GM18909 (cell line): ENCODE data around the gene CNTFR.

Source experiments
- ATAC-seq: cut with Tn5 transposase; IDR thresholded peaks from one replicate; pipeline ENCODE4 v1.9.1; 2021; ENCODE audit warnings: mild to moderate bottlenecking; ENCODE audit not compliant: unreplicated experiment, poor library complexity

CNTFR gene

DNA sequence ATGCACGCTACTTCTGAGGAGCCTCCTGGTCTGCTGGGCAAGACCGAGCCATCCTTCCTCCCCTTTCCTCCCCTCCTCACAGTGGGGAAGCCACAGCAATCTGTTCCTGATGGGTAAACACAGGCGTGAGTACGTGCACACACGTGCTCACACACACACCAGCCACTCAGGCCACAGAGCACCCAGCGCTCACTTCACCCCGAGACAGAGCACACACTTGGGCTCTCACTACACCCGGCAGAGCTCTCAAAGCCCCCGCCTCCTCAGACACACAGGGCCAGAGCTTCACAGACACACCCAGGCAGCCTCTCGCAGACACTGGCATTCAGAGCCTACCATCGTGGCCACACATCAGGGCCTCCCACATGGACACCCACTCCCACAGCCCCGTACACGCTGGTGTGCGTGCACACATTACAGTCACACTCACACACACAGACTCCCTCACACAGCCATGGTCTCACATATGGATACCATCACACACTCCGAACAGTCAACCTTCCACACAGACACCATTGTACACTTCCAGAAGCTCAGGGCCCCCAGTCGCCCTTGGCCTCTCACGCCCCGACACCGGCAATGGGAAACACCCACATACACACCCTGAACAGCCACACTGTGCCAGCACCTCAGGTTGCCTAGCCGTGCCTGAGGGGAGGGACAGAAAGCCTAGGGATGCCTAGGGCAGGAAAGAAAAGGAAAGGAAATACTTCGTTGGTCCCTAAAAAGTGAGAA lies 13.5 kb downstream of the CNTFR start:
- no peak for ATAC-seq

DNA sequence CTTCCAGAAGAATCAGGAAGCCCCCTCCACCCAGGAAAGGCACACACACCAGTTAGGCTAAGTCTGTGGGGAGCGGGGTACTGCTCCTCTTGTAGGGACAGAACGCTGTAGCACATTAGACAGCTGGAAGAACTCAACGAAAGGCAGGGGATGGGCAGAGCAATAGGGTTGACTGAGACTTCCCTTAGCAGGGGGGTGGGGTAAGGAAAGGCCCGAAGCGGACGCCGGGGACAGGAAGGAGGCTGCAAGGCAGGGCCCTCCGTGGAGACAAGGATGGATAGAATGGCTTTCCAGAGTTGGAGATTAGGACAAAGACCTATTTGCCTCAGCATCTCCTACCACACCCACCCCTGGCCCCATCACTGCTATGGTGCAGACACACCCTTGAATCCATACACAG lies 14.3 kb downstream of the CNTFR start:
- no peak for ATAC-seq

DNA sequence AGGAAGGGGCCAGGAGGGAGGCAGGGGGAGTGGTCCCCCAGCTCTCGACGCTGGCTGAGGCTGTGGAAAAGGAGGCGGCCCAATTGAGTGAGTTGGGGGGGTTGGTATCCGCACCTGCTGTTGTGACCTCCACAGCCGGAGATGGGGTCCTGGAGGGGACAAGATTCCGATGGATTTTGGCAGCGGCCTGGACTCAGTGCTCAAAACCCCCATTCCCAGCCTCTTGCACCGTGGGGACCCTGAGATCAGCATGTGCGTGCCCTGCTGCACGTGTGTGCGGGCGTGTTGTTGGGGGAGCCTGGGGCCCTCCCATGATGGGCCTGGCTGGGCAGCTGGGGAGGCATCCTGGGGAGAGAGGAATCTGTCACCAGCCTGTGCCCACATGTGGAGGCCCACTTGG lies 15.0 kb downstream of the CNTFR start:
- ATAC-seq = no peak

DNA sequence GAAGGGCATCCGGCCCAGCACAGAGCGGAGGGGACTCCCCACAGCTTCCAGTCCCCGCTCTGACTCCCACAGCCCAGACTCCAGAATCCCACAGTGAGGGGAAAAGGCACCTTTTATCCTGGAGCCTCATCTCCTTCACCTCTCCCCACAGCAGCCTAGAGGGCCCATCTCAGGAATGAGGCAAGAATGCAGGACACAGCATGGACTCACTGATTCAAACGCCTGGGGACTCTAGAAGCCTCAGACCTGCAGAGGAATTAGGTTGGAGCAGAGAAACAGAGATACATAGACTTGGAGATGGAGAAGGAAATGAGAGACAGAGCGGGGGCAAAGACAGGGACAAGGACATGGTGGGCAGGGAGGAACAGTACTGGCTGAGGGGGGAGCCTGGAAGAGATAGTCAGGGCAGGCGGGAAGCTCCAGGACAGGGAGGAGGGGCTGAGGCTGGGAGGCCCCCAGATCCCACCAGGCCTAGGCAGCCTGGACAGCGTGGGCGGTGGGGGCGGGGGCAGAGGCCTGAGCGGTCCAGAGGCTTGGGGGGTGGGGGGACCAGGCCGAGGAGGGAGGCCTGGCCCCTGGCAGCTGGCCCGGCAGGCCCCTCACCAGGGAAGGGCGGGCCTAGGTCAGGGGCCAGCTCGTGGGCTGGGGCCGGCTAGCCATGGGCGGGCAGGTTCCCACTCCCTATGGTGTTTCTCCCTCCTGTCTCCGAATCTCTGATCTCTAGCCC lies 15.8 kb downstream of the CNTFR start:
- no peak for ATAC-seq

DNA sequence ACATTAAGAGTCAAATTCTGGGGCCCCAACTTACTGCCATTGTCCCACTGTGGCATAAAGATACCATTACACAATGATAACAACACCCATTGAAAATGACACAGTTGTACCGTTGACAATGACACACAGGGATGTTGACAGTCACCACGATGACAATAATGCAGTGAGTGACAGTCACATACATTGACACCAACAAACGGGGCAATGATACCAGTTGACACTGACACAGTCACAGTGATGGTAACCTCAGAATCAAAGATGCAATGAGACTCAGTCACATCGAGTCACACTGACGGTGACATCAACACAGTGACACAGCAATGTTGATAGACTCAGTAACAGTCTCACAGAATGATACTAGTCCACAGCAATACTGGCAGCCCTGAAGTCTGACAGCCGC lies 16.9 kb downstream of the CNTFR start:
- no peak for ATAC-seq

DNA sequence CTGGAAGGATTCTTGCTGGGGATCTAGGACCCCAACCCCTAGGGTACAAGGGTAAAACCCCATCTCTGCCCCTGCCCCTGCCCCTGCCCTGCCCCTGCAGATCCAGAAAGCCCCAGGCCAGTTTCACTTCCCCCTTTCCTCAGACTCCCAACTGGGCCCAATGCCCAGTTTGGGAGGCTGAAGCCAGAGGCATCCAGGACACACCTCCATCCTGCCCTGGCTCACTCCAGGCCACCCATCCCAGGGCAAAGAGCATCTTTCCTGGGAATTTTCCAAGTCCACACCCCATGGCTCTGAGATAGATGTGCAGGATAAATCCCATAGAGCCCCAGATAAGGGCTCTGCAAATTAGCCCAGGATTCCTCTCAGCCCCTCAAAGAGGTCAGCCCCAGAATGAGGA lies 17.4 kb downstream of the CNTFR start:
- no peak for ATAC-seq

DNA sequence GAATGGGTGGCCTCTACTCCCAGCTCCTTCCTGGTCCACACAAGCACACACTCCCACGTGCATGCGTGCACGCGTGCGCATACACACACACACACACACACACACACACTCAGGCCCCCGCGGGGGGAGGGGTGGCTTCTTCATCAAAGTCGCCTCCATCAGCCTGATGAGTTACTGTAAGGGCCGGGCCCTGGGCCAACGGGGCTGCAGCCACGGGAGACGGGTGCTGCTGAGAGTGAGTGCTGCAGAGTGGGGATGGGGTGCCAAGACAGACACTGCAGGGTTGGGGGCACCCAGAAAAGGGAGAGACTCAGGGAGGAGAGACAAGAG lies 18.1 kb downstream of the CNTFR start:
- ATAC-seq = no peak

DNA sequence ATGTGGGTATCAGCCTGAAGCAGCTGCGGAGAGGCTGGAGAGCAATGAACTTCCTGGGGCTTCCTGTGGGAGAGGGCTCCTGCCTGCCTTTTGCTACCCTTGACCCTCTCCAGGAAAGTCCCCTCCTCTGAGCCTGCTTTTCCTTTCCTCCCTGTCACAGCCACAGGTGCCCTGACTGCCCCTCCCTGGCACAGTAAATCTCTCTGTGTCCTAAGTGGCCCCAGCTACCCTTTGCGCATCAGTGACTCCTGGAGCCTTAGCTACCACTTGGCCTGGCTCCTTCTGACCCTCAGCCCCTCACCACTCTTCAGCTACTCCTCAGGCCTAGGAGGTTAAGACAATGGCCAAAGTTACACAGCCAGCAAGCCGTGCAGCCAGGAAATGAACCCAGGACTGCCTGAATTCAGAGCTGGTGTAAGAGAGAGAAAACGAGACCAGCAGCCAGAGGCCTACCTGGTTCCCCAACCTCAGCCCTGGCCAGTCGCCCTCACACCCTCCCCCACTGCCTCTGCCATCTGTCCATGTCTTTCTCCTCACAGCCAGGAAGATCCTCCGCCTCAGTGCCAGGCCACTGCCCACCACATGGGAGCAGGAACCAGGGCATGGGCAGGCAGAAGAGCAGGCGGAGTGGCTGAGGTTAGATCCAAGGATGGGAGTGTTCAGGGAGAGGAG lies 18.6 kb downstream of the CNTFR start:
- ATAC-seq = no peak

DNA sequence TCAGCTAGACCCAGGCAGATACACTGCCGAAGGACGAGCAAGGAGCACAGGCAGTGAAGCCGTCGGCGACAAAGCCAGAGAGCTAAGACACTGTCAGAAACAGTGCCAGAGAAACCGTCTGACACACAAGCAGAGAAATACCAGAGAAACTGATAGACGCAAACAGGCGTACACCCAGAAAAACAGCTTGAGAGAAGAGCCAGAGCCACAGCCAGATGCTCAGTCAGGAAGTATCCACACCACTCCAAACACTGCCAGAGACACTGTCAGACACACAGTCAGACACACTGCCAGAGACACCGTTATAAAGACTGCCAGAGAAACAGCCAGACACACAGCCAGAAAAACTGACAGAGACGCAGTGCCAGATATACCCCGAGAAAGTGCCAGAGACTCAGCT lies 19.1 kb downstream of the CNTFR start:
- no peak for ATAC-seq

DNA sequence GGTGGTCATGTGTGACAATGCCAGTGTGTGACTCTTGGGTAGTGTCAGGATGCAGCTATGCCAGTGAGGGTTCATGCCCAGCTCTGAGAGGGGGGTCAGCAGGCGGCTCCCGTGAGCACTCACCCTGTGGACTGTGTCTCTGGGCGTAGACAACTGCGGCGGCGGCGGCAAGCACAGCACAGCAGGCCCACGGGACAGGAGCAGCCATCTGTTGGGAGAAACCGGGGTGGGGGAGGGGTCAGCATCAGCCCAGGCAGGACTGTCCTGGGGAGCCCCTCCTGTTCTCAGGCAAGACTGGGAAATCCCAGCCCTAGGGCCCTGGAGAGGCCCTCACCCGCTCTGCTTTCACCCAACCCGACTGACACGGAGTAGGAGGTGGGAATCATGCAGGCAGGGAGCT lies 20.8 kb downstream of the CNTFR start:
- ATAC-seq = no peak

DNA sequence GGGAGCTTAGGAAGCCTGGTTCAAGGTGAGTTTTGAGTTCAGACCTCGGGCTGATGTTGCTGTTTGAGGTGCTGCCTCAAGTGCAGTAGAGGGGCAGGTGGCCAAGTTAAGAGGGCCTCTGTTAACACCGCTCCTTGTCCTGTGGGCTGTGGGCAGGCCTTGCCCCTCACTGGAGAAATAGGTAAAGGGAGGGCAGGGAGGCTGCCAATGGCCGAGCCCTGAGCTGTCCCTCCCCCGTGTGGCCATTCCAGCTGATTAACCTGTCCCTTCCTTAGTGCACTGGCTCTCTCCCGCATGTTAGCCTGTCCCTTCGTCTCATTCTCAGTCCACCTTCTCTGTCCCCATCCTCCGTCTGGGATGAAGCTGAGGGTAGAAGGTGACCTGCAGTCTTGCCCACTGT lies 21.4 kb downstream of the CNTFR start:
- no peak for ATAC-seq

DNA sequence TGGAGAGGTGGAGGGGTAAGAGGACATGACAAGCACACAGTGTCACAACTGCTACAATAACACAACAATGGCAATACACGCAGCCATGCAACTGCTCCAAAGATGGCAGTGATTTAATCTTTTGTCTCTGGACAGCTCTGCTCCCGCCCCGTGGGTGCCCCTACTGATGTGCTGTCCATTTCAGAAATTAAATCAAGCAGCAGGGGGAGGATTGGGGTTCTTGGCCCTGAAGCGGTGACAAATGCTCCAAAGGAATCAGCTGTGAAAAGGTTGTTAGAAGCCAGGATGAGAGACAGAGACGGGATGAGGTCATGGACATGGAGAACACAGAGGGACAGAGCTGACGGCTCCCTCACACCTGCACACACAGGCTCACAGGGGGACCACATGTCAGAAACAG lies 22.6 kb downstream of the CNTFR start:
- no peak for ATAC-seq

DNA sequence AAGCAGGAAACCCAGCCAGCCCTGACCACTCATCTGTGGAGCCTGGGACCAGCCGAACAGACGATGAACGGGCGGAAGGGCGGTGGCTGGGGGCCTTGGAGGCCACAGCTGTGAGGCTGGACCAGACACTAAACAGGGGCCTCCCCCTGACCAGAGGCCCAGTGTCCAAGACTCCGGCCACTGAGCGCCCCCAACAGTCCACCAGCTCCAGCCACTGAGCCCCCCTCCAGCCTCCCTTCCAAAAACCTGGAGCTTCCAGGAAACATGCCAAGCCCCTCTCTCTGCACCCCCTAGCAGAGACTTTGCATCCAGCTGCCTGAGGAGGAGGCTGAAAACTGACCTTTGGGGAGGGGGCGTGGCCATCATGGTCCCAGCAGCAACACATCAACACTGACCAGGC lies 23.2 kb downstream of the CNTFR start:
- no peak for ATAC-seq

DNA sequence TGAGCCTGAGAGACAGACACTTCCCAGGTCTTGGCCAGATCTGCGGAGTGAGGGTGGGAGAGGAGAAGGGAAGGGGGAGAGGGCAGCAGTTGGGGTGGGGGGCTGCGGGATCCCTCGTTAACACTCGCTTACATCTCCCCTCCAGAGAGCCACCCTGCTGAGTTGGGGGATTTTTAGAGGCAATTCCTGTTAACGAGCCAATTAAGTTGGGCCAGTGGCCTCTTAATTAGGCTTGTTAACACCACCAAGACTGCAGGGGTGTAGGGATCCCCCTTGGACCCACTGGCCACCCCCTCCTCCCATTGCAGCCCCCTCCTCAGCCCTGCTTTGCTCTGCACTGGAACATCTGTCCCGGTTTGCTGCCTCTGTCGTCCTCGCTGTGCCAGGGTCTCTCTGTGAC lies 23.7 kb downstream of the CNTFR start:
- no peak for ATAC-seq

DNA sequence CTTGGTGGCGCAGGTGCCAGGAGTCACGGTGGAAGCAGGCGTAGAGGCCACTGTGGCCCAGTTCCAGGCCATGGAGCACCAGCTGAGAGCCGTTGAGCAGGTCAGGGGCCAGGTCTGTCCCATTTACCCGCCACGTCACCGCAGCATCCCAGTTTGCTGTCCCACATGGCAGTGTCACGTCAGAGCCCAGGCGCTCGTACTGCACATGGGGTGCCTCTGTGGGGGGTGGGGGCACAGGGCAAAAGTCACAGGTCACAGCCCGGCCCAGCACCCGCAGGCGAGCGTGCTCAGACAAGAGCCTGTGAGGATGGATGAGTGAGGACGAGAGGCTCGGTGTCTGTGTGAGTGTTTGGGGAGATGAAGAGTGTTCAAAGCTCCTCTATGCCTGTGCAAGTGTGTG lies 24.9 kb downstream of the CNTFR start:
- ATAC-seq = no peak

DNA sequence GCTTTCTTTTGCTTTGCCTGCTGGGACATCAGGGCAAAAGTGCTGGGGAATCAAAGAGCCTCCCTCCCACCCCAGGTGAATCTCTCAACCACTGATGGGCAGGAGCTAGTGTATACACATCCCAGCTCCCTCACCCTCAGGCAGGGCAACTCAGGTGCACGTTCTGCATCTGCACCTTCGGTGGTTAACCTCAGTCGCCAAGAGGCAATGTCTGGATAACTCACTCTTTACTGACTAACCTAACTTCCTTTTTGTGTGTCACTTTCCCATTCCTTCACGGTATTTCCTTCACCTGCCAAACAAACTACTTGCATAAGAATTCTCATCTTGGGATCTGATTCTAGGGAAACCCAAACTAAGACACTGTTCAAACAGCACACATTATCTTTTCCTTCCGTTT lies 26.3 kb downstream of the CNTFR start:
- ATAC-seq = no peak

DNA sequence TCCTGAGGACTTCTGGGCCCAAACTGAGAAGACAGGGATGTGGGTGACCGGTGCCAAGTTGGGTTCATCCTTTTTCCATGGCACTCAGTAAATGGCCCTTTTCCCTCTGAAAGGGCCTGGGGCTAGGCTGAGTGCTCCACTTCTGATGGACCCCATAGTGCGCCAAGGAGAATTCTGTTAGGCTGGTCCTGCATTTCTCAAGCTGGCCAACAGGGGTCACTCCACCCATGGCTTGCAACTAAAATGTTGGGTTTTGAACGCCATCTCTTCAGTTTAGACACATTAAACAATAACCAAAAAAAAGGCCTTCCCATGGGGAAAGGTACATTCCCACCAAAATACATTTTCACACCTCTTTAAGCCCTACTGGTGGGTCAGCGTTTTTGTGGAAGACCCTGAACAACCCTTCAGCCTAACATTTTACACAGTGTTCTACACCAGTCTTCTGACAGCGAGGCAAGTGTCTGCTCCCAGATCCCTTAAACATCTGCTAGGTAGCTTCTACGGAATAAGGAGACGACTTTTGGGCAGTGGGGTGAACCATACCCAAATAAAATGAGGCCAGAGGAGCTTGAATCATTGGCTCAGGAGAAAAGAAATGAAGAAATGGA lies 27.3 kb downstream of the CNTFR start:
- no peak for ATAC-seq

DNA sequence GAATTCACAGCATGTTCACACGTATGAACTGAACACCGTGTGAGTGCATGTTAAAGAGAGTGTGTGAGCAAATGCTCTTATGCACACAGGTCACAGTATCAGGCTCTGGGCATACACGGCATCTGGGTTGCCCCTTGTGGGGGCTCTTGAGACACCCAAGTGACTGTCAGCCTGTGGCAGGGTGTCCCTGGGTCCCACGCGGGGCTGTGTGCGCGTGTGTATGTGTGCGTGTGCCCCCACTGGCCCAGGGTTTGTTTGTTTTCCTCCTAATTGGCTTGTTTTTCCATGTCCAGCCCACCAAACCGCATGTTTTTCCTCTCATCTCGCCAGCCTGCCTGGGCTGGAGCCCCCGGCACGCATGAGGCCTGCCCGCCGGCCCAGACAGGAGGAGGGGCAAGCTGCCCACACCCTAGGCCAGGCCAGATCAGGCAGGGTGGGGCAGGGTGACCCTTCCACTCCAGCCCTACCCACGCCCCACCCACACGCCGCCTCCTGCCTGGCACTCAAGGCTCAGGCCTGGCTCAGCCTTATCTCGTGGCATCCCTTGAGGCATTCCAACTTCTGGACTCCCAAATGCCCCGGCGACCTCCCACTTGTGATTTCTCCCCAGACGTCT lies 28.8 kb downstream of the CNTFR start:
- ATAC-seq = no peak

DNA sequence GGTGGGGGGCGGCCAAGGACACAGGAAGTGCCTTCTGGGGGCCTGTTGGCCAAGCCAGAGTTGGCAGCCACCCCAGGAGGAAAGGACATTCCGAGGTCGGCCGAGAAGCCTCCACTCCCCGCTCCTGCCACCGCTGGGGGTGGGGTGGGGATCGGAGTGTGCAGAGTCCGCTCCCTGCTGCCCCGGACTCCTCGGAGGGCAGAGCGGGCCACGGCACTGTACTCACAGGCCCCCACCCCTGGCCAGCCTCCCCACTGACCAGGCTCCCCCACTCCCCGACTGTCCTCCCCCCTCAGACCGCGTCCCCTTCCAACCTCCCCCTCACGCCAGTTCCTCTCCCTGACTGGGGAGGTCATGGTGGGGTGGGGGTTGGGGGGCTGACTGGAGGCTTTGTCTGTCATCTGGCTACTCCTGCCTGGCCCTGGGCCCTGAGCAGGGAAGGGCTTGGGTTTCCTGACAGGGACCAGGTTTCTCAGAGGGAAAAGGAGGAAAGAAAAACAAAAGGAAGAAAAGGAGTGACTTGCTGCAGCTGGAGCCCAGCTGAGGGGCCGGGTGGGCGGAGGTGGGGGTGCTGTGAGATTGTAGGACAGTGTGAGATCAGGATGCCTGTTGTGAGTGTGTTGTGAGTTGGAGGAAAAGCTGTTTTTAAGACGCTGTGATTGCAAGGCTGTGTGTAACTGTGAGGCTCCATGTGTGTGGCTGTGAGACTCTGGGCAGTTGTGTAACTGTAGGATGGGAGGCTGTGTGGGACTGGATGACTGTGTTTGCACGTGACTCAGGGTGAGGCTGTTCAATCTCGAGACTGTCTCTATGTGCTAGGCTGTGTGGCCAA lies 29.7 kb downstream of the CNTFR start:
- no peak for ATAC-seq
